Kidney capillary endothelial cell (primary cell): ENCODE results near the gene ZNF391.
"Not testable (repeated sequence)": the region's sequence is repeated elsewhere in the genome, so short reads cannot be mapped to it uniquely, and the experiment has no call there.

Source experiments
- DNase-seq: peaks from one replicate; pipeline ENCODE4 v3.0.0-alpha.2; 2018; ENCODE audit warnings: low spot score

ZNF391 gene

GRCh38 chr6:27388293-27389197, at the start of gene ZNF391:
ZNF391 (plus strand) TSS chr6:27388759; CDS start chr6:27400371, 11,612 bp downstream.
- DNase-seq: peak; percentile 74

GRCh38 chr6:27352850-27353249, 35.7 kb upstream of the ZNF391 start:
- no peak for DNase-seq

GRCh38 chr6:27358786-27359185, 29.8 kb upstream of the ZNF391 start:
- DNase-seq: no peak

GRCh38 chr6:27359231-27359630, 29.3 kb upstream of the ZNF391 start:
- DNase-seq: no peak

GRCh38 chr6:27368202-27368601, 20.4 kb upstream of the ZNF391 start:
- no peak for DNase-seq

GRCh38 chr6:27370391-27370790, 18.2 kb upstream of the ZNF391 start:
- no peak for DNase-seq

- no peak for DNase-seq
These were observed 13.5 kb upstream of the ZNF391 start for GRCh38 chr6:27374824-27375612.

GRCh38 chr6:27375613-27376079, 12.9 kb upstream of the ZNF391 start:
- no peak for DNase-seq

- DNase-seq: not testable (repeated sequence)
These were observed 10.2 kb upstream of the ZNF391 start for GRCh38 chr6:27378406-27378805.

GRCh38 chr6:27381001-27381400, 7.6 kb upstream of the ZNF391 start:
- DNase-seq: not testable (repeated sequence)

GRCh38 chr6:27383011-27383410, 5.5 kb upstream of the ZNF391 start:
- DNase-seq: no peak

GRCh38 chr6:27383481-27383880, 5.1 kb upstream of the ZNF391 start:
- DNase-seq: no peak

GRCh38 chr6:27392623-27393022, 4.1 kb downstream of the ZNF391 start:
- DNase-seq: no peak

GRCh38 chr6:27394073-27394472, 5.5 kb downstream of the ZNF391 start:
- no peak for DNase-seq

- no peak for DNase-seq
These were observed 12.5 kb downstream of the ZNF391 start for GRCh38 chr6:27400877-27401642.

- no peak for DNase-seq
These were observed 17.5 kb downstream of the ZNF391 start for GRCh38 chr6:27406085-27406484.

- no peak for DNase-seq
These were observed 18.7 kb downstream of the ZNF391 start for GRCh38 chr6:27407153-27407814.

- DNase-seq: no peak
These were observed 25.7 kb downstream of the ZNF391 start for GRCh38 chr6:27414300-27414699.

GRCh38 chr6:27414996-27415395, 26.4 kb downstream of the ZNF391 start:
- DNase-seq: no peak

GRCh38 chr6:27415898-27416297, 27.3 kb downstream of the ZNF391 start:
- no peak for DNase-seq

- DNase-seq: no peak
These were observed 30.8 kb downstream of the ZNF391 start for GRCh38 chr6:27419363-27419762.
